Measurements from ENCODE around the gene ZNF691.
A peak's percentile ranks its signal among the peaks of the same experiment; 100 is the strongest.
"Not testable (repeated sequence)": the region's sequence is repeated elsewhere in the genome, so short reads cannot be mapped to it uniquely, and the experiment has no call there.

Gene ZNF691

GRCh38 chr1:42861014-42861399 is 14.6 kb downstream of the ZNF691 start:
- DNase-seq = no peak

- no peak for DNase-seq
Observed at GRCh38 chr1:42866549-42866948, 20.1 kb downstream of the ZNF691 start.

GRCh38 chr1:42868466-42868865 is 22.1 kb downstream of the ZNF691 start:
- not testable (repeated sequence) for DNase-seq

- DNase-seq = not testable (repeated sequence)
Observed at GRCh38 chr1:42869254-42869653, 22.8 kb downstream of the ZNF691 start.

GRCh38 chr1:42869751-42870150 is 23.3 kb downstream of the ZNF691 start:
- not testable (repeated sequence) for DNase-seq

GRCh38 chr1:42873108-42873507 is 26.7 kb downstream of the ZNF691 start:
- DNase-seq = not testable (repeated sequence)

- DNase-seq = no peak
Observed at GRCh38 chr1:42873670-42874069, 27.3 kb downstream of the ZNF691 start.

GRCh38 chr1:42876009-42876408 is 29.6 kb downstream of the ZNF691 start:
- DNase-seq = no peak

- DNase-seq = no peak
Observed at GRCh38 chr1:42877380-42877779, 31.0 kb downstream of the ZNF691 start.

GRCh38 chr1:42880384-42880783 is 34.0 kb downstream of the ZNF691 start:
- no peak for DNase-seq

GRCh38 chr1:42886046-42886739 is 39.8 kb downstream of the ZNF691 start:
- DNase-seq = no peak

GRCh38 chr1:42886800-42887199 is 40.4 kb downstream of the ZNF691 start:
- DNase-seq = peak; percentile 31

- no peak for DNase-seq
Observed at GRCh38 chr1:42887366-42887765, 41.0 kb downstream of the ZNF691 start.

- DNase-seq = no peak
Observed at GRCh38 chr1:42888013-42888633, 41.7 kb downstream of the ZNF691 start.

GRCh38 chr1:42889264-42889663 is 42.9 kb downstream of the ZNF691 start:
- no peak for DNase-seq

- peak; percentile 66 for DNase-seq
Observed at GRCh38 chr1:42891465-42892138, 45.2 kb downstream of the ZNF691 start.

- not testable (repeated sequence) for DNase-seq
Observed at GRCh38 chr1:42899960-42900359, 53.5 kb downstream of the ZNF691 start.
